ENCODE measurements around the gene MRPL32.

DNA sequence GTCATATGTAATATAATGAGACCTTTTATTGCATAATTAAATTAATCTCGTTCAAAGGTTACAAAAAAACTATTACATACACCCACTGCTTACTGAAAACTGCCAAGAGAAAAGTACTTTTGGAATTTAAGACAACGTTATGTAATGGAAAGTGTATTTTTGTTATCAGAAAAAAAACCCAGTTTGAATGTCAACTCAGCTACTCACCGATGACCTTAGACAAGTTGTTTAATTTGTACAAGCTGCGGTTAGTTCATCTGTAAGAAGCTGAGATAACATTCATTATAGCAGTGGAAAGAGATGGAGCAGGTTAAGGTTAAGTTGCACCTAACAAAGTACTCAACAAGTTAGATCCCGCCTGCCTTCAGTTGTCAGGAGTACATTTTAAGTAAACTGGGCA is 1.3 kb upstream of the MRPL32 start:
- TF ChIP-seq, protein P1, sequence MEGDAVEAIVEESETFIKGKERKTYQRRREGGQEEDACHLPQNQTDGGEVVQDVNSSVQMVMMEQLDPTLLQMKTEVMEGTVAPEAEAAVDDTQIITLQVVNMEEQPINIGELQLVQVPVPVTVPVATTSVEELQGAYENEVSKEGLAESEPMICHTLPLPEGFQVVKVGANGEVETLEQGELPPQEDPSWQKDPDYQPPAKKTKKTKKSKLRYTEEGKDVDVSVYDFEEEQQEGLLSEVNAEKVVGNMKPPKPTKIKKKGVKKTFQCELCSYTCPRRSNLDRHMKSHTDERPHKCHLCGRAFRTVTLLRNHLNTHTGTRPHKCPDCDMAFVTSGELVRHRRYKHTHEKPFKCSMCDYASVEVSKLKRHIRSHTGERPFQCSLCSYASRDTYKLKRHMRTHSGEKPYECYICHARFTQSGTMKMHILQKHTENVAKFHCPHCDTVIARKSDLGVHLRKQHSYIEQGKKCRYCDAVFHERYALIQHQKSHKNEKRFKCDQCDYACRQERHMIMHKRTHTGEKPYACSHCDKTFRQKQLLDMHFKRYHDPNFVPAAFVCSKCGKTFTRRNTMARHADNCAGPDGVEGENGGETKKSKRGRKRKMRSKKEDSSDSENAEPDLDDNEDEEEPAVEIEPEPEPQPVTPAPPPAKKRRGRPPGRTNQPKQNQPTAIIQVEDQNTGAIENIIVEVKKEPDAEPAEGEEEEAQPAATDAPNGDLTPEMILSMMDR (IDR thresholded peaks at IDR 0.05) = no peak
- TF ChIP-seq EP300 (IDR thresholded peaks at IDR 0.05) = no peak

All from sigmoid colon (tissue), 4 donors.